H1 (cell line): ENCODE data around the gene BIK. TPM values are rescaled to one million over a fixed set of nuclear protein-coding genes. Genes with fewer than 3 reads are reported as not detected.

Source experiments
- CTCF ChIA-PET: fragments of 300-600 bp; sonication (Branson Sonifier 250); formaldehyde crosslinking; loops from one replicate; lab custom pipeline; 2021; ENCODE audit not compliant: partially characterized antibody; lab: Charles Lee
- POLR2A ChIA-PET: fragments of 300-600 bp; sonication (Branson Sonifier 250); formaldehyde crosslinking; loops from one replicate; lab custom pipeline; 2021; ENCODE audit warnings: inconsistent platforms; ENCODE audit not compliant: partially characterized antibody; lab: Charles Lee
- DNase-seq, 2 experiments: peaks; one replicate each; pipeline versions ENCODE4 v3.0.0 to v3.0.0-alpha.2; 2010 to 2022; ENCODE audit warnings: low spot score in 2 of 2, low read depth in 1 of 2, mixed read lengths in 1 of 2
- FAIRE-seq: peaks from 2 replicates; lab custom pipeline; 2011; peaks lifted over from hg19 to GRCh38; lab: Jason Lieb, UNC
- H2AFZ ChIP-seq: 2 replicates; pipeline ENCODE4 v1.8.1; 2012; ENCODE audit warnings: low read length, inconsistent platforms
- H2AK5ac ChIP-seq: 2 replicates; pipeline ENCODE4 v1.6.1; 2013; ENCODE audit warnings: low read depth, low read length
- H2BK120ac ChIP-seq: replicated peaks from 2 replicates; pipeline ENCODE3; 2013; ENCODE audit warnings: low read depth, low read length, inconsistent platforms
- H2BK12ac ChIP-seq: 2 replicates; pipeline ENCODE4 v1.6.1; 2013; ENCODE audit warnings: low read depth, low read length
- H2BK15ac ChIP-seq: 2 replicates; pipeline ENCODE4 v1.6.1; 2013; ENCODE audit warnings: low read length
- H2BK20ac ChIP-seq: 2 replicates; pipeline ENCODE4 v1.6.1; 2013; ENCODE audit warnings: low read length
- H2BK5ac ChIP-seq: 2 replicates; pipeline ENCODE4 v1.6.1; 2013; ENCODE audit warnings: low read depth, low read length
- H3K14ac ChIP-seq: 2 replicates; pipeline ENCODE4 v1.6.1; 2013; ENCODE audit warnings: inconsistent platforms; ENCODE audit not compliant: insufficient read length
- H3K18ac ChIP-seq: 2 replicates; pipeline ENCODE4 v1.6.1; 2013; ENCODE audit warnings: low read length; ENCODE audit errors: extremely low read depth
- H3K23ac ChIP-seq: 2 replicates; pipeline ENCODE4 v1.6.1; 2013; ENCODE audit warnings: inconsistent platforms; ENCODE audit not compliant: insufficient read length
- H3K23me2 ChIP-seq: 2 replicates; pipeline ENCODE4 v1.6.1; 2013; ENCODE audit warnings: low read depth, low read length
- H3K27ac ChIP-seq: 2 replicates; pipeline ENCODE4 v1.6.1; 2011; ENCODE audit warnings: low read depth, low read length, inconsistent platforms
- H3K27me3 ChIP-seq, 4 experiments: replicated peaks in 1 of 4; 1 replicate in 1 of 4; 2 replicates in 3 of 4; pipeline versions ENCODE4 v1.6.1 to v1.8.1; 2011 to 2013; ENCODE audit warnings: low read length in 3 of 4, mild to moderate bottlenecking in 3 of 4, inconsistent platforms in 2 of 4, mixed read lengths in 2 of 4, moderate library complexity in 1 of 4; ENCODE audit not compliant: control insufficient read depth in 3 of 4, insufficient read depth in 3 of 4; ENCODE audit errors: extremely low read depth in 1 of 4
- H3K36me3 ChIP-seq, 4 experiments: 2 replicates each; pipeline versions ENCODE4 v1.6.1 to v1.8.1; 2011 to 2013; ENCODE audit warnings: mild to moderate bottlenecking in 4 of 4, low read length in 3 of 4, moderate library complexity in 2 of 4, control low read depth in 1 of 4, inconsistent platforms in 1 of 4; ENCODE audit not compliant: insufficient read depth in 4 of 4, control insufficient read depth in 2 of 4
- H3K4ac ChIP-seq: replicated peaks from 2 replicates; pipeline ENCODE3; 2013; ENCODE audit warnings: low read length, low read depth, mixed read lengths, inconsistent platforms; ENCODE audit not compliant: insufficient read length
- H3K4me1 ChIP-seq, 4 experiments: replicated peaks in 1 of 4; 1 replicate in 1 of 4; 2 replicates in 3 of 4; pipeline versions ENCODE4 v1.6.1 to v1.8.1; 2011 to 2013; ENCODE audit warnings: low read length in 3 of 4, inconsistent platforms in 2 of 4, mixed read lengths in 1 of 4; ENCODE audit not compliant: insufficient read depth in 4 of 4, control insufficient read depth in 3 of 4
- H3K4me2 ChIP-seq, 2 experiments: 2 replicates each; pipeline versions ENCODE4 v1.6.1 to v1.8.1; 2011 to 2013; ENCODE audit warnings: low read depth in 2 of 2, low read length in 2 of 2, control low read depth in 1 of 2, inconsistent platforms in 1 of 2, mild to moderate bottlenecking in 1 of 2; ENCODE audit not compliant: insufficient read depth in 1 of 2
- H3K4me3 ChIP-seq, 4 experiments: fragments of 200-600, 300-600 bp in 1 of 4; sonication (generic), shearing (Covaris generic), sonication (Bioruptor Twin) in 1 of 4; 2 replicates each; pipeline versions ENCODE4 v1.5.1 to v1.8.1; 2011 to 2016; ENCODE audit warnings: low read length in 4 of 4, low read depth in 3 of 4, control low read depth in 2 of 4, inconsistent platforms in 2 of 4, mild to moderate bottlenecking in 2 of 4, mixed read lengths in 1 of 4, moderate library complexity in 1 of 4; ENCODE audit not compliant: insufficient read depth in 2 of 4; ENCODE audit errors: extremely low read depth in 1 of 4
- H3K56ac ChIP-seq: replicated peaks from 2 replicates; pipeline ENCODE3; 2013; ENCODE audit warnings: low read depth, mild to moderate bottlenecking, mixed read lengths, low read length, inconsistent platforms; ENCODE audit not compliant: insufficient read length
- H3K79me1 ChIP-seq: 2 replicates; pipeline ENCODE4 v1.6.1; 2013; ENCODE audit warnings: low read depth, low read length, control low read depth
- H3K79me2 ChIP-seq, 2 experiments: 2 replicates each; pipeline versions ENCODE4 v1.6.1 to v1.8.1; 2012 to 2013; ENCODE audit warnings: low read length in 2 of 2, mild to moderate bottlenecking in 2 of 2, inconsistent platforms in 1 of 2; ENCODE audit not compliant: insufficient read depth in 2 of 2, control insufficient read depth in 1 of 2
- H3K9ac ChIP-seq, 4 experiments: replicated peaks in 1 of 4; 1 replicate in 1 of 4; 2 replicates in 3 of 4; pipeline versions ENCODE4 v1.6.1 to v1.8.1; 2011 to 2013; ENCODE audit warnings: low read depth in 3 of 4, low read length in 3 of 4, control low read depth in 2 of 4, mild to moderate bottlenecking in 2 of 4, moderate library complexity in 2 of 4, inconsistent platforms in 1 of 4; ENCODE audit errors: extremely low read depth in 1 of 4
- H3K9me3 ChIP-seq, 2 experiments: 2 replicates each; pipeline versions ENCODE4 v1.6.1 to v1.8.1; 2012 to 2013; ENCODE audit warnings: mild to moderate bottlenecking in 2 of 2, moderate library complexity in 2 of 2, control low read depth in 1 of 2, inconsistent platforms in 1 of 2, low read depth in 1 of 2, low read length in 1 of 2, mixed read lengths in 1 of 2; ENCODE audit not compliant: insufficient read depth in 2 of 2
- H4K20me1 ChIP-seq, 2 experiments: replicated peaks in 1 of 2; 2 replicates each; pipeline versions ENCODE3 to v1.8.1; 2011 to 2013; ENCODE audit warnings: inconsistent platforms in 2 of 2, low read length in 2 of 2, mild to moderate bottlenecking in 1 of 2; ENCODE audit not compliant: insufficient read depth in 2 of 2, control insufficient read depth in 1 of 2
- H4K5ac ChIP-seq: 2 replicates; pipeline ENCODE4 v1.6.1; 2013; ENCODE audit warnings: low read length, low read depth, mixed read lengths, inconsistent platforms; ENCODE audit not compliant: insufficient read length
- H4K8ac ChIP-seq: 2 replicates; pipeline ENCODE4 v1.8.0; 2013; ENCODE audit warnings: mild to moderate bottlenecking, moderate library complexity, low read length, inconsistent platforms; ENCODE audit not compliant: insufficient read depth; ENCODE audit errors: extremely low read depth
- H4K91ac ChIP-seq: replicated peaks from 2 replicates; pipeline ENCODE3; 2013; ENCODE audit warnings: low read length, mixed read lengths, inconsistent platforms; ENCODE audit not compliant: insufficient read length
- BACH1 ChIP-seq: IDR thresholded peaks from 2 replicates; pipeline ENCODE4 v1.6.1; 2012; ENCODE audit warnings: low read length, improper control_type of control experiment
- EP300 ChIP-seq, 2 experiments: IDR thresholded peaks; 1 replicate in 1 of 2; 2 replicates in 1 of 2; pipeline ENCODE4 v1.6.1; 2011 to 2012; ENCODE audit warnings: low read depth in 2 of 2, low read length in 2 of 2, mild to moderate bottlenecking in 2 of 2, borderline replicate concordance in 1 of 2, inconsistent platforms in 1 of 2, moderate library complexity in 1 of 2
- EZH2 ChIP-seq: fragments of 200-600 bp; sonication (generic); IDR thresholded peaks from 2 replicates; pipeline ENCODE4 v1.7.1; 2012; ENCODE audit warnings: low read depth, mild to moderate bottlenecking, moderate library complexity, low read length, inconsistent platforms; ENCODE audit not compliant: severe bottlenecking
- HDAC6 ChIP-seq: IDR thresholded peaks from one replicate; pipeline ENCODE4 v1.7.1; 2012; ENCODE audit warnings: low read depth, mild to moderate bottlenecking, inconsistent platforms, low read length, moderate library complexity
- KDM4A ChIP-seq: IDR thresholded peaks from one replicate; pipeline ENCODE4 v1.7.1; 2012; ENCODE audit warnings: low read depth, mild to moderate bottlenecking, moderate library complexity, low read length, inconsistent platforms; ENCODE audit not compliant: severe bottlenecking
- KDM5A ChIP-seq: fragments of 200-600 bp; IDR thresholded peaks from 2 replicates; pipeline ENCODE4 v1.7.1; 2012; ENCODE audit warnings: mild to moderate bottlenecking, low read length, inconsistent platforms, mixed read lengths
- RAD21 ChIP-seq, 2 experiments: IDR thresholded peaks in 1 of 2; conservative IDR thresholded peaks in 1 of 2; 2 replicates each; pipeline ENCODE4 v1.6.1; 2011; ENCODE audit warnings: low read depth in 2 of 2, low read length in 2 of 2, improper control_type of control experiment in 1 of 2, inconsistent platforms in 1 of 2, mild to moderate bottlenecking in 1 of 2, moderate library complexity in 1 of 2
- RFX5 ChIP-seq: IDR thresholded peaks from 2 replicates; pipeline ENCODE4 v1.6.1; 2011; ENCODE audit warnings: low read depth, low read length, improper control_type of control experiment, borderline replicate concordance
- RNF2 ChIP-seq: fragments of 200-900, 300-1000 bp; sonication (generic); IDR thresholded peaks from 2 replicates; pipeline ENCODE4 v1.7.1; 2016; ENCODE audit warnings: borderline replicate concordance, low read depth, mild to moderate bottlenecking, antibody characterized with exemption, low read length; ENCODE audit not compliant: poor library complexity, severe bottlenecking; ENCODE audit errors: missing control alignments
- SP1 ChIP-seq: IDR thresholded peaks from 2 replicates; pipeline ENCODE4 v1.6.1; 2011; ENCODE audit warnings: low read depth, low read length
- SP2 ChIP-seq: IDR thresholded peaks from 2 replicates; pipeline ENCODE4 v1.6.1; 2012; ENCODE audit warnings: mild to moderate bottlenecking, low read length, inconsistent platforms
- TAF1 ChIP-seq: IDR thresholded peaks from 2 replicates; pipeline ENCODE4 v1.6.1; 2011; ENCODE audit warnings: mild to moderate bottlenecking, low read depth, low read length
- TCF12 ChIP-seq: IDR thresholded peaks from 2 replicates; pipeline ENCODE4 v1.6.1; 2011; ENCODE audit warnings: low read depth, mild to moderate bottlenecking, low read length
- YY1 ChIP-seq: IDR thresholded peaks from 2 replicates; pipeline ENCODE4 v1.6.1; 2011; ENCODE audit warnings: low read depth, mild to moderate bottlenecking, low read length
- WGBS, 2 experiments: shearing (Covaris generic) in 1 of 2; methylation state at CpG; one replicate each; pipeline versions ENCODE4 v1.1.6 to v1.1.7; 2013 to 2015; ENCODE audit warnings: low lambda C conversion rate in 2 of 2, mixed read lengths in 2 of 2, inconsistent platforms in 1 of 2, low coverage in 1 of 2, missing lambda C conversion rate in 1 of 2; ENCODE audit not compliant: insufficient replicate concordance in 2 of 2, insufficient coverage in 1 of 2, insufficient read length in 1 of 2; ENCODE audit errors: extremely low coverage in 1 of 2, missing lambda C conversion rate in 1 of 2; 5-methylcytosine and 5-hydroxymethylcytosine counted together
- polyA plus RNA-seq, 7 experiments: library from polyadenylated mRNA; depleted of rRNA in 3 of 7; stranded (reverse) in 5 of 7; unstranded in 2 of 7; fragments of >200 nt in 5 of 7; fragments of 200-250 nt in 2 of 7; gene quantifications; 1 replicate in 5 of 7; 2 replicates in 1 of 7; 4 replicates in 1 of 7; pipeline versions ENCODE4 v1.2.1 to v1.2.3, GENCODE V29; 2011 to 2013; ENCODE audit warnings: missing spikeins in 2 of 7, mixed read lengths in 2 of 7
- total RNA-seq: library from RNA; stranded (reverse); fragmentation: NEBNext Ultra II Directional; extraction: Animal tissue kit (Norgen Biotek cat#: 25700); gene quantifications from 2 replicates; pipeline ENCODE4 v1.2.1, GENCODE V29; 2021

The BIK gene
- total and polyA plus RNA-seq, 2 of the 8 experiments (the other 6 are each of a cell fraction or from before 2014, with no cell fraction given): 3.3 to 5.5 TPM

DNA sequence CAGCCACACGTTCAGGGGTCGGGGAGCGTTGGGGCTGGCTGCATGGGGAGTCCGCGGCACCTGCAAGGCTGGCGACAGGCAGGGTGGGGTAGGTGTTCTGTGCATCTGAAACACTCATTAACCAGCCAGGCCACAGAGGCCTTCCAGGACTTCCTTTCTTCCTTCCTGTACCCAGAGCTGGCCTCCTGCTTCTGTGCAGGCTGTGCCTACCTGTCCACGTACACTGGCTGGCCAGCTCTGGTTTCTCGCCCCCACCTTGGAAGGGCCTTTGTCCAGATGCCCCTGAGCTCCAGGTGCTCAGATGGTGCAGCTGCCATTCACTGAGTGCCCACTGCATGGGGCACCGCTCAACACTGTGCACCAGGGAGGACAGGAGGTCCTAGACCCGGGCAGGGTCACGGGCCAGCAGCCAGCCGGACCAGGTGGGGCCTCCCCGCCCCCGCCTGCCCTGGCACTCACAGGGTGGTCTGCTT is 60.5 kb downstream of the BIK start:
- 93% methylated on average over 14 of the region's 14 CpGs; no CpG with 5 or more reads in 1 of the 2 experiments for WGBS, 2 experiments
- H3K79me2 ChIP-seq: no peaks in the 10 kb centered on the region
- H4K20me1 ChIP-seq: peaks cover 7 to 11% of the 10 kb centered on the region in 2 experiments
- H3K23ac ChIP-seq: no peak overlapping the region
- H2BK5ac ChIP-seq: no peak overlapping the region
- H4K91ac ChIP-seq: no peak overlapping the region
- H3K56ac ChIP-seq: no peak overlapping the region
- H4K8ac ChIP-seq: peak overlapping the region; percentile 57; the same call in 1 of the 2 replicates
- H3K79me1 ChIP-seq: no peaks in the 10 kb centered on the region
- H3K4me1 ChIP-seq: no peaks in the 10 kb centered on the region
- no peaks in the 10 kb centered on the region for H3K23me2 ChIP-seq
- H3K18ac ChIP-seq: no peak overlapping the region
- TF ChIP-seq KDM4A (no peak), EZH2 (no peak), SP1 (no peak), EP300 (IDR thresholded peaks at IDR 0.05; ENCODE audit: borderline replicate concordance in 1 of 2, low read depth in 2 of 2, low read length in 2 of 2) (no peak), BACH1 (no peak), TAF1 (no peak), HDAC6 (no peak), RAD21 (IDR thresholded peaks at IDR 0.05 in 1 of 2, conservative IDR thresholded peaks at IDR 0.05 in 1 of 2; ENCODE audit: low read depth in 2 of 2, low read length in 2 of 2) (no peak), YY1 (no peak), TCF12 (no peak), SP2 (no peak), RNF2 (no peak), RFX5 (no peak), KDM5A (no peak)
- no peak overlapping the region for H2BK12ac ChIP-seq
- no peak overlapping the region for H3K4me3 ChIP-seq
- no peak overlapping the region for H3K9ac ChIP-seq
- H2BK15ac ChIP-seq: no peak overlapping the region
- no peak for FAIRE-seq
- no peak overlapping the region for H2BK20ac ChIP-seq
- CTCF ChIA-PET: interaction anchor here (1.3 to 1.4 kb wide), 2 partner anchors 9 to 58 kb away, joined by 3 to 5 read pairs; no protein-coding TSS in a partner anchor
- no peak overlapping the region for H3K14ac ChIP-seq
- H3K27ac ChIP-seq: no peak overlapping the region
- H3K36me3 ChIP-seq: peaks cover 31 to 64% (median 62%) of the 10 kb centered on the region in 4 experiments
- POLR2A ChIA-PET: interaction anchor here (1.7 to 2.5 kb wide), 2 partner anchors 9 kb away, joined by 5 to 12 read pairs; no protein-coding TSS in a partner anchor
- no peak overlapping the region for H3K4me2 ChIP-seq
- H3K27me3 ChIP-seq: no peaks in the 10 kb centered on the region
- H2AFZ ChIP-seq: no peak overlapping the region
- no peak overlapping the region for H3K4ac ChIP-seq
- no peak overlapping the region for H2AK5ac ChIP-seq
- H3K9me3 ChIP-seq: no peaks in the 10 kb centered on the region
- H4K5ac ChIP-seq: no peak overlapping the region
- no peak overlapping the region for H2BK120ac ChIP-seq
- DNase-seq: no peak
